H1 (cell line): ENCODE results near the gene ARMC9. TPM values are rescaled to one million over a fixed set of nuclear protein-coding genes. Genes with fewer than 3 reads are reported as not detected.

Source experiments
- CBX5 ChIP-seq: fragments of 300-800, 300-1000 bp; sonication (generic); IDR thresholded peaks from 2 replicates; pipeline ENCODE4 v1.7.1; 2016; ENCODE audit warnings: antibody characterized with exemption, low read length, low read depth
- EP300 ChIP-seq, 2 experiments: IDR thresholded peaks; 1 replicate in 1 of 2; 2 replicates in 1 of 2; pipeline ENCODE4 v1.6.1; 2011 to 2012; ENCODE audit warnings: low read depth in 2 of 2, low read length in 2 of 2, mild to moderate bottlenecking in 2 of 2, borderline replicate concordance in 1 of 2, inconsistent platforms in 1 of 2, moderate library complexity in 1 of 2
- EZH2 ChIP-seq: fragments of 200-600 bp; sonication (generic); IDR thresholded peaks from 2 replicates; pipeline ENCODE4 v1.7.1; 2012; ENCODE audit warnings: low read depth, mild to moderate bottlenecking, moderate library complexity, low read length, inconsistent platforms; ENCODE audit not compliant: severe bottlenecking
- JUND ChIP-seq: IDR thresholded peaks from 2 replicates; pipeline ENCODE4 v1.6.1; 2011; ENCODE audit warnings: mild to moderate bottlenecking, improper control_type of control experiment, low read length
- KDM4A ChIP-seq: IDR thresholded peaks from one replicate; pipeline ENCODE4 v1.7.1; 2012; ENCODE audit warnings: low read depth, mild to moderate bottlenecking, moderate library complexity, low read length, inconsistent platforms; ENCODE audit not compliant: severe bottlenecking
- POU5F1 ChIP-seq: IDR thresholded peaks from 2 replicates; pipeline ENCODE4 v1.6.1; 2011; ENCODE audit warnings: low read depth, mild to moderate bottlenecking, low read length, moderate library complexity
- RBBP5 ChIP-seq: IDR thresholded peaks from 2 replicates; pipeline ENCODE4 v1.7.1; 2012; ENCODE audit warnings: low read depth, mild to moderate bottlenecking, inconsistent platforms, low read length, moderate library complexity, borderline replicate concordance
- TEAD4 ChIP-seq: IDR thresholded peaks from 2 replicates; pipeline ENCODE4 v1.6.1; 2012; ENCODE audit warnings: low read depth, low read length, inconsistent platforms, mixed read lengths
- YY1 ChIP-seq: IDR thresholded peaks from 2 replicates; pipeline ENCODE4 v1.6.1; 2011; ENCODE audit warnings: low read depth, mild to moderate bottlenecking, low read length
- ZNF274 ChIP-seq: IDR thresholded peaks from 2 replicates; pipeline ENCODE4 v1.7.0; 2012; ENCODE audit warnings: low read length, borderline replicate concordance; ENCODE audit errors: extremely low read depth
- polyA plus RNA-seq, 7 experiments: library from polyadenylated mRNA; depleted of rRNA in 3 of 7; stranded (reverse) in 5 of 7; unstranded in 2 of 7; fragments of >200 nt in 5 of 7; fragments of 200-250 nt in 2 of 7; gene quantifications; 1 replicate in 5 of 7; 2 replicates in 1 of 7; 4 replicates in 1 of 7; pipeline versions ENCODE4 v1.2.1 to v1.2.3, GENCODE V29; 2011 to 2013; ENCODE audit warnings: missing spikeins in 2 of 7, mixed read lengths in 2 of 7
- total RNA-seq: library from RNA; stranded (reverse); fragmentation: NEBNext Ultra II Directional; extraction: Animal tissue kit (Norgen Biotek cat#: 25700); gene quantifications from 2 replicates; pipeline ENCODE4 v1.2.1, GENCODE V29; 2021
- TF ChIP-seq, protein P1 (sequence below), 3 experiments: IDR thresholded peaks; 1 replicate in 2 of 3; 2 replicates in 1 of 3; pipeline versions ENCODE4 v1.5.1 to v1.6.1; 2011; ENCODE audit warnings: low read length in 3 of 3, mild to moderate bottlenecking in 3 of 3, inconsistent platforms in 2 of 3, low read depth in 1 of 3, moderate library complexity in 1 of 3; ENCODE audit not compliant: insufficient read depth in 1 of 3; ENCODE audit errors: control extremely low read depth in 1 of 3

The ARMC9 gene
- total and polyA plus RNA-seq, 2 of the 8 experiments (the other 6 are each of a cell fraction or from before 2014, with no cell fraction given) = 23.2 to 36.1 TPM

DNA sequence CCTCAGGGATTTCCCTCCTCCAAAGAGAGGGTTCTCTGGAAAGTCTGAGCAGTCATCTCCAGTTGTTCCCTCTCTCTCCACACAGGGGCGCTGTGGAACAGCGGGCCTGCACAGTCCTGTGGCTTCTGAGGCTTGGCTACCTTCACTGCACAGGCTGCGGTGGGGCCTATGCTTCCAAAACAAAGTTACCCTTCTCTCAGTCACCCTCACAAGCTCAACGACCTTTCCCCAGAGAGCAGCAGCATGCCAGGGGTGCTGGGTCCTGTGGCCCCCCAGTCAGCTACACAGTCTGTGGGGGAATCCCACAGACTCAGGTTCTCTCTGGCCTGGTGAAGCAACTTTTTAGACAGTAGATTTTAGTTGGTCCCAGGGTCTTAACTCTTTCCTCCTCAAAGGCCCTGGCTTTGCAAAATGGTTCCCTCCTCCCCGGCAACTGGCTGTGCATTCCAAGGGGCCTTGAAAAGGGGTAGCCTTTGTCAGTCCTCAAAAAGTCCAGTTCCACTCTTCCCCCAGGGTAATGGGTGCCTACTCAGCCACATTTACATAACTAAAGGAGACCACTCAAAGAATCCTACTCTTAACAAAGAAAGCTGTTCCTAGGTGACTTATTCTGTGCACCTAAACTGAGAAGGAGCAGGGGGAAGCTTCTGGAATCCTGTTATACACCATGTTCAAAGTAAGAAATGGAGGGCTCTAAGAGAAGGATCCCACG is 212.0 kb downstream of the ARMC9 start (continued):
- no peak for TF ChIP-seq KDM4A
- peak; percentile 46; the same call in 1 of the 2 replicates for TF ChIP-seq YY1
- TF ChIP-seq, protein P1, sequence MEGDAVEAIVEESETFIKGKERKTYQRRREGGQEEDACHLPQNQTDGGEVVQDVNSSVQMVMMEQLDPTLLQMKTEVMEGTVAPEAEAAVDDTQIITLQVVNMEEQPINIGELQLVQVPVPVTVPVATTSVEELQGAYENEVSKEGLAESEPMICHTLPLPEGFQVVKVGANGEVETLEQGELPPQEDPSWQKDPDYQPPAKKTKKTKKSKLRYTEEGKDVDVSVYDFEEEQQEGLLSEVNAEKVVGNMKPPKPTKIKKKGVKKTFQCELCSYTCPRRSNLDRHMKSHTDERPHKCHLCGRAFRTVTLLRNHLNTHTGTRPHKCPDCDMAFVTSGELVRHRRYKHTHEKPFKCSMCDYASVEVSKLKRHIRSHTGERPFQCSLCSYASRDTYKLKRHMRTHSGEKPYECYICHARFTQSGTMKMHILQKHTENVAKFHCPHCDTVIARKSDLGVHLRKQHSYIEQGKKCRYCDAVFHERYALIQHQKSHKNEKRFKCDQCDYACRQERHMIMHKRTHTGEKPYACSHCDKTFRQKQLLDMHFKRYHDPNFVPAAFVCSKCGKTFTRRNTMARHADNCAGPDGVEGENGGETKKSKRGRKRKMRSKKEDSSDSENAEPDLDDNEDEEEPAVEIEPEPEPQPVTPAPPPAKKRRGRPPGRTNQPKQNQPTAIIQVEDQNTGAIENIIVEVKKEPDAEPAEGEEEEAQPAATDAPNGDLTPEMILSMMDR (IDR thresholded peaks at IDR 0.05; ENCODE audit: control extremely low read depth in 1 of 3, insufficient read depth in 1 of 3, low read depth in 1 of 3, low read length in 3 of 3) = peak; percentile 79 to 91 (median 88)
- TF ChIP-seq JUND = peak; percentile 21; the same call in 1 of the 2 replicates
- TF ChIP-seq TEAD4 = peak; percentile 88
- TF ChIP-seq RBBP5 = peak; percentile 84; the same call in 1 of the 2 replicates
- TF ChIP-seq ZNF274 = no peak
- peak in 1 of 2 experiments; percentile 83; a peak in 1 of 3 replicates for TF ChIP-seq EP300 (IDR thresholded peaks at IDR 0.05; ENCODE audit: borderline replicate concordance in 1 of 2, low read depth in 2 of 2, low read length in 2 of 2)
- no peak for TF ChIP-seq CBX5
- TF ChIP-seq POU5F1 = peak; percentile 75; the same call in 1 of the 2 replicates
- no peak for TF ChIP-seq EZH2
